H1 (cell line): ENCODE measurements around the gene CIPC. TPM values are rescaled to one million over a fixed set of nuclear protein-coding genes. Genes with fewer than 3 reads are reported as not detected.

Experiments
- CEBPB ChIP-seq: IDR thresholded peaks from 2 replicates; pipeline ENCODE4 v1.6.1; 2012; ENCODE audit warnings: low read depth, low read length
- EZH2 ChIP-seq: fragments of 200-600 bp; sonication (generic); IDR thresholded peaks from 2 replicates; pipeline ENCODE4 v1.7.1; 2012; ENCODE audit warnings: low read depth, mild to moderate bottlenecking, moderate library complexity, low read length, inconsistent platforms; ENCODE audit not compliant: severe bottlenecking
- YY1 ChIP-seq: IDR thresholded peaks from 2 replicates; pipeline ENCODE4 v1.6.1; 2011; ENCODE audit warnings: low read depth, mild to moderate bottlenecking, low read length
- polyA plus RNA-seq, 7 experiments: library from polyadenylated mRNA; depleted of rRNA in 3 of 7; stranded (reverse) in 5 of 7; unstranded in 2 of 7; fragments of >200 nt in 5 of 7; fragments of 200-250 nt in 2 of 7; gene quantifications; 1 replicate in 5 of 7; 2 replicates in 1 of 7; 4 replicates in 1 of 7; pipeline versions ENCODE4 v1.2.1 to v1.2.3, GENCODE V29; 2011 to 2013; ENCODE audit warnings: missing spikeins in 2 of 7, mixed read lengths in 2 of 7
- total RNA-seq: library from RNA; stranded (reverse); fragmentation: NEBNext Ultra II Directional; extraction: Animal tissue kit (Norgen Biotek cat#: 25700); gene quantifications from 2 replicates; pipeline ENCODE4 v1.2.1, GENCODE V29; 2021
- TF ChIP-seq, protein P1 (sequence below): fragments of 300-600 bp; sonication (generic); IDR thresholded peaks from 2 replicates; pipeline ENCODE4 v1.7.1; 2012; ENCODE audit warnings: low read length, moderate library complexity, mild to moderate bottlenecking, inconsistent platforms; ENCODE audit not compliant: insufficient replicate concordance

Gene CIPC
- total and polyA plus RNA-seq, 2 of the 8 experiments (the other 6 are each of a cell fraction or from before 2014, with no cell fraction given), result 13.9 to 32.7 TPM

DNA sequence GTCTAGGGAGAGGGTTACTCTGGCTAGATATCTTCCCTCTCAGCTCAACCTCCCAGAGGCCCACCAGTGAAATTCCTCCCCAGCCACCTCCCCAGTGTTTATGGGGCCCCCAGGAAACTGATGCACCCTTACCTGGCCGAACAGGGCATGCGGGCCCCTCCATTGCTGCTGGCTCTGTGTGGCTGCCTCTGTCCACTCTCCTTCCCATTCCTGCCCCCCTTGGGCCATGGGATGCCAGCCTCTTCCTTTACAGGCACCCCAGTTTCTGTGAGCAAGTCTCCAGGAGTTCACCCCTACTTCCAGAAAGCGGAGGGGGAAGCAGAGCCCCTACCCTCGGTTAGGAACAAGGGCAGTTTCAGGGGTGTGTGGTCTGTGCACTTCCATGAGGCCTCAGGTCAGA lies 63.0 kb downstream of the CIPC start (continued):
- TF ChIP-seq, protein P1, sequence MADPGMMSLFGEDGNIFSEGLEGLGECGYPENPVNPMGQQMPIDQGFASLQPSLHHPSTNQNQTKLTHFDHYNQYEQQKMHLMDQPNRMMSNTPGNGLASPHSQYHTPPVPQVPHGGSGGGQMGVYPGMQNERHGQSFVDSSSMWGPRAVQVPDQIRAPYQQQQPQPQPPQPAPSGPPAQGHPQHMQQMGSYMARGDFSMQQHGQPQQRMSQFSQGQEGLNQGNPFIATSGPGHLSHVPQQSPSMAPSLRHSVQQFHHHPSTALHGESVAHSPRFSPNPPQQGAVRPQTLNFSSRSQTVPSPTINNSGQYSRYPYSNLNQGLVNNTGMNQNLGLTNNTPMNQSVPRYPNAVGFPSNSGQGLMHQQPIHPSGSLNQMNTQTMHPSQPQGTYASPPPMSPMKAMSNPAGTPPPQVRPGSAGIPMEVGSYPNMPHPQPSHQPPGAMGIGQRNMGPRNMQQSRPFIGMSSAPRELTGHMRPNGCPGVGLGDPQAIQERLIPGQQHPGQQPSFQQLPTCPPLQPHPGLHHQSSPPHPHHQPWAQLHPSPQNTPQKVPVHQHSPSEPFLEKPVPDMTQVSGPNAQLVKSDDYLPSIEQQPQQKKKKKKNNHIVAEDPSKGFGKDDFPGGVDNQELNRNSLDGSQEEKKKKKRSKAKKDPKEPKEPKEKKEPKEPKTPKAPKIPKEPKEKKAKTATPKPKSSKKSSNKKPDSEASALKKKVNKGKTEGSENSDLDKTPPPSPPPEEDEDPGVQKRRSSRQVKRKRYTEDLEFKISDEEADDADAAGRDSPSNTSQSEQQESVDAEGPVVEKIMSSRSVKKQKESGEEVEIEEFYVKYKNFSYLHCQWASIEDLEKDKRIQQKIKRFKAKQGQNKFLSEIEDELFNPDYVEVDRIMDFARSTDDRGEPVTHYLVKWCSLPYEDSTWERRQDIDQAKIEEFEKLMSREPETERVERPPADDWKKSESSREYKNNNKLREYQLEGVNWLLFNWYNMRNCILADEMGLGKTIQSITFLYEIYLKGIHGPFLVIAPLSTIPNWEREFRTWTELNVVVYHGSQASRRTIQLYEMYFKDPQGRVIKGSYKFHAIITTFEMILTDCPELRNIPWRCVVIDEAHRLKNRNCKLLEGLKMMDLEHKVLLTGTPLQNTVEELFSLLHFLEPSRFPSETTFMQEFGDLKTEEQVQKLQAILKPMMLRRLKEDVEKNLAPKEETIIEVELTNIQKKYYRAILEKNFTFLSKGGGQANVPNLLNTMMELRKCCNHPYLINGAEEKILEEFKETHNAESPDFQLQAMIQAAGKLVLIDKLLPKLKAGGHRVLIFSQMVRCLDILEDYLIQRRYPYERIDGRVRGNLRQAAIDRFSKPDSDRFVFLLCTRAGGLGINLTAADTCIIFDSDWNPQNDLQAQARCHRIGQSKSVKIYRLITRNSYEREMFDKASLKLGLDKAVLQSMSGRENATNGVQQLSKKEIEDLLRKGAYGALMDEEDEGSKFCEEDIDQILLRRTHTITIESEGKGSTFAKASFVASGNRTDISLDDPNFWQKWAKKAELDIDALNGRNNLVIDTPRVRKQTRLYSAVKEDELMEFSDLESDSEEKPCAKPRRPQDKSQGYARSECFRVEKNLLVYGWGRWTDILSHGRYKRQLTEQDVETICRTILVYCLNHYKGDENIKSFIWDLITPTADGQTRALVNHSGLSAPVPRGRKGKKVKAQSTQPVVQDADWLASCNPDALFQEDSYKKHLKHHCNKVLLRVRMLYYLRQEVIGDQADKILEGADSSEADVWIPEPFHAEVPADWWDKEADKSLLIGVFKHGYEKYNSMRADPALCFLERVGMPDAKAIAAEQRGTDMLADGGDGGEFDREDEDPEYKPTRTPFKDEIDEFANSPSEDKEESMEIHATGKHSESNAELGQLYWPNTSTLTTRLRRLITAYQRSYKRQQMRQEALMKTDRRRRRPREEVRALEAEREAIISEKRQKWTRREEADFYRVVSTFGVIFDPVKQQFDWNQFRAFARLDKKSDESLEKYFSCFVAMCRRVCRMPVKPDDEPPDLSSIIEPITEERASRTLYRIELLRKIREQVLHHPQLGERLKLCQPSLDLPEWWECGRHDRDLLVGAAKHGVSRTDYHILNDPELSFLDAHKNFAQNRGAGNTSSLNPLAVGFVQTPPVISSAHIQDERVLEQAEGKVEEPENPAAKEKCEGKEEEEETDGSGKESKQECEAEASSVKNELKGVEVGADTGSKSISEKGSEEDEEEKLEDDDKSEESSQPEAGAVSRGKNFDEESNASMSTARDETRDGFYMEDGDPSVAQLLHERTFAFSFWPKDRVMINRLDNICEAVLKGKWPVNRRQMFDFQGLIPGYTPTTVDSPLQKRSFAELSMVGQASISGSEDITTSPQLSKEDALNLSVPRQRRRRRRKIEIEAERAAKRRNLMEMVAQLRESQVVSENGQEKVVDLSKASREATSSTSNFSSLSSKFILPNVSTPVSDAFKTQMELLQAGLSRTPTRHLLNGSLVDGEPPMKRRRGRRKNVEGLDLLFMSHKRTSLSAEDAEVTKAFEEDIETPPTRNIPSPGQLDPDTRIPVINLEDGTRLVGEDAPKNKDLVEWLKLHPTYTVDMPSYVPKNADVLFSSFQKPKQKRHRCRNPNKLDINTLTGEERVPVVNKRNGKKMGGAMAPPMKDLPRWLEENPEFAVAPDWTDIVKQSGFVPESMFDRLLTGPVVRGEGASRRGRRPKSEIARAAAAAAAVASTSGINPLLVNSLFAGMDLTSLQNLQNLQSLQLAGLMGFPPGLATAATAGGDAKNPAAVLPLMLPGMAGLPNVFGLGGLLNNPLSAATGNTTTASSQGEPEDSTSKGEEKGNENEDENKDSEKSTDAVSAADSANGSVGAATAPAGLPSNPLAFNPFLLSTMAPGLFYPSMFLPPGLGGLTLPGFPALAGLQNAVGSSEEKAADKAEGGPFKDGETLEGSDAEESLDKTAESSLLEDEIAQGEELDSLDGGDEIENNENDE, result no peak
- TF ChIP-seq CEBPB, result no peak
- TF ChIP-seq YY1, result no peak
- TF ChIP-seq EZH2, result no peak
